Measurements from ENCODE around the gene HIPK3. TPM values are rescaled to one million over a fixed set of nuclear protein-coding genes. Genes with fewer than 3 reads are reported as not detected.

Gene HIPK3
- total RNA-seq, 1 donor from 2014 or later = 78.5 TPM

DNA sequence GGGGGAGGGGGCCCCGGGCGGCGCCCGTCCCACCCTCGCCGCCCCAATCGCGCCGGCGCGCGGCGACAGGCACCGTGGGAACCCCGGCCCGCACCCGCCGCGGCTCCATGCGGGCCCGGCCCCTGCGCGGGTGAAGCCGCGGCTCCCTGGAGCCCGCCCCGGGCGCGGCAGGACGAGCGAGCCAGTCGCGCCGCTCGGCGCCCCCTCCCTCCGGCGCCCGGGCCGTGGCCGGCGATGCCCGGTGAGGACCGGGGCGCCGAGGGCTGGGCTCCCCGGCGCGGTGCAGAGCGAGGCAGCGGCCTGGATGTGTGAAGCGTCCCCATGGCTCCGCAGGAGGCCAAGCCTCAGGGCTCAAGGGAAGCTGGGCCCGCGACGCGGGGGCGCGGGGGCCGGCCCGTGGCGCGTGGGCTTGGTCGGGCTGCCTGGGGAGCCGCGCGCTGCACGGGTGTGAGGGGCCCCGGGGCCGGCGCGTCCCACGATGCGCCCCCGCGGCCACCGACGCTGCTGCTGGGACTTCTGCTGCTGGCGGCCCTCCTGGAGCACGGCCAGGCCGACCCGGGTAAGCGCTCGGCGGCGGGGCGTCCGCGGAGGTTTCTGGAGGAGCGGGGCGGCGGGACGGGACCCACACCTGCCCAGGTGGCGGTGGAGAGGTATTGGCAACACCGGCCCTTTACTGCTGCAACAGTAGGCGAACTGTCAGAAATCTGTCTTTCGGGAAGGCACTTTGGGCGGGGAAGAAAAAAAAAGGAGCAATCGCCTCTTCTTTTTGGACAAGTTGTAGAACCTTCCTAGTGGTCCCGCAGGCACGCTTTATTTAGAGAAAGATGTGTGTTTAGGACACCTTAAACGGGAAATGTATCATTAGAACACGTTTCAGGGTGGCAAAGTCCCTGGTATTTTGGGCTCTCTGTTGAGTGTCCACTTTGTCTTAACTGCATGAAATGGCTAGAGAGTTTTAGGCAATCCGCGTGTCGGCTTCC is 119.4 kb downstream of the HIPK3 start:
- Histone ChIP-seq H3K4me3 (ENCODE audit: insufficient read depth, low read depth, low read length) (peak overlapping the region; percentile 86), H3K9me3 (ENCODE audit: insufficient read depth, low read depth, low read length) (no peaks in the 10 kb centered on the region), H3K79me2 (ENCODE audit: insufficient read depth, low read length) (peaks cover 65% of the 10 kb centered on the region), H3K4me1 (ENCODE audit: insufficient read depth, low read length) (peaks cover 50% of the 10 kb centered on the region), H3K36me3 (ENCODE audit: insufficient read depth, low read length) (no peaks in the 10 kb centered on the region), H4K20me1 (ENCODE audit: insufficient read depth, low read length) (peaks cover 37% of the 10 kb centered on the region), H3K27ac (ENCODE audit: low read depth, low read length) (peak overlapping the region; percentile 13), H2AFZ (ENCODE audit: low read depth, low read length) (peak overlapping the region; percentile 74), H3K4me2 (ENCODE audit: low read length) (peak overlapping the region; percentile 94), H3K27me3 (ENCODE audit: insufficient read depth, low read length) (no peaks in the 10 kb centered on the region), H3K9ac (ENCODE audit: low read length) (peak overlapping the region; percentile 81)
- Mint-ChIP-seq H3K27me3 (ENCODE audit: low read depth, unreplicated experiment) (no peaks in the 10 kb centered on the region), H3K4me1 (ENCODE audit: low read depth, unreplicated experiment) (peaks cover 25% of the 10 kb centered on the region), H3K9me3 (ENCODE audit: unreplicated experiment) (no peaks in the 10 kb centered on the region), H3K36me3 (ENCODE audit: low read depth, unreplicated experiment) (no peaks in the 10 kb centered on the region), H3K4me3 (ENCODE audit: unreplicated experiment) (peak overlapping the region; percentile 84), H3K27ac (ENCODE audit: unreplicated experiment) (peak overlapping the region; percentile 29)
- FAIRE-seq (no peak), DNase-seq (ENCODE audit: low read depth) (peak; percentile 8)
- TF ChIP-seq, protein P1, sequence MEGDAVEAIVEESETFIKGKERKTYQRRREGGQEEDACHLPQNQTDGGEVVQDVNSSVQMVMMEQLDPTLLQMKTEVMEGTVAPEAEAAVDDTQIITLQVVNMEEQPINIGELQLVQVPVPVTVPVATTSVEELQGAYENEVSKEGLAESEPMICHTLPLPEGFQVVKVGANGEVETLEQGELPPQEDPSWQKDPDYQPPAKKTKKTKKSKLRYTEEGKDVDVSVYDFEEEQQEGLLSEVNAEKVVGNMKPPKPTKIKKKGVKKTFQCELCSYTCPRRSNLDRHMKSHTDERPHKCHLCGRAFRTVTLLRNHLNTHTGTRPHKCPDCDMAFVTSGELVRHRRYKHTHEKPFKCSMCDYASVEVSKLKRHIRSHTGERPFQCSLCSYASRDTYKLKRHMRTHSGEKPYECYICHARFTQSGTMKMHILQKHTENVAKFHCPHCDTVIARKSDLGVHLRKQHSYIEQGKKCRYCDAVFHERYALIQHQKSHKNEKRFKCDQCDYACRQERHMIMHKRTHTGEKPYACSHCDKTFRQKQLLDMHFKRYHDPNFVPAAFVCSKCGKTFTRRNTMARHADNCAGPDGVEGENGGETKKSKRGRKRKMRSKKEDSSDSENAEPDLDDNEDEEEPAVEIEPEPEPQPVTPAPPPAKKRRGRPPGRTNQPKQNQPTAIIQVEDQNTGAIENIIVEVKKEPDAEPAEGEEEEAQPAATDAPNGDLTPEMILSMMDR (IDR thresholded peaks at IDR 0.05; ENCODE audit: insufficient read depth, low read depth, low read length) = no peak
- no peak for TF ChIP-seq EZH2 (IDR thresholded peaks at IDR 0.05; ENCODE audit: insufficient read depth, low read length)

DNA sequence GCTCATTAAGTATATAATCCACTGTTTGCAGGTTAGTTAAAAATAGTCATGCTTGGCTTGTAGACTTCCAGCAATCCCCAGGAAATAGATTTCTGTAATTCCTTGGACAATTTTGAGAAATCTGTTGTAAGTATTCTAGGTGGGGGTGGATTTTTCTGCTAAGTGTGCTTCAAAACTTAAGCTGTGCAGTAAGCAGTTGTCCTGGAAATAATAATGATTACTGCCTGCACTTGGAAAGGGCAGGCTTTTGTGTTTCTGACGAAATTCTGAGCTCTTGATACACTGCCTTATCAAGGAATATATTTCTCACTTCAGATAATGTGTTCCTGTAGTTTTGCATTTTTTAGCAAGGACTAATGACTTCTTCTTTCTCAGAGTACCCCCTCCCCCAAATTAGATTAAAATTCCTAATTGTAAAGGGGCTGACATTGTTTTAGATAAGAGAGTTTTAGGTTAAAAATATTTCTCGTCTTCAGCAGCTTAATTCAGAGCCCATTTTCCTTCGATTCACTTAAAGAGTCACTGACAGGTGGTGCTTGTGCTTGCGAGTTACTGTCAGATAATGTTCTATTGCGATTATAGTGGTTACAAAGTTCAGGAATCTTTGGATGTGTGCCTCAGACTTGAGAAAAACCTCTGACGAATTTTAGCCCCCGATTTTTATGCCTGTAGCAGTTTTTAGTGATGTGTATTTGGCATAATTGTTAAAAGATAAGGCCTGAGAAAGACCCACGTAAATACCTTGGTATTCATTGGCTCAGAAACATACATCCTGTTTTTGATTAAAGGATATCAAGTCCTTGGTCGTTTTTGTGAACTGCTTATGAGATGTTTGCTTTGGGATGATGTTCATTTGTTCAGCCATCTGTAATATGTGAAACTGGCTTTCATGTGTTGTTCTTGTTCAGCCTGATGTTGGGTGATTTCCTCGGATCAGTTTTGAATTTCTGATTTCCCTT is 120.5 kb downstream of the HIPK3 start:
- Mint-ChIP-seq H3K4me1 (ENCODE audit: low read depth, unreplicated experiment) (peaks cover 18% of the 10 kb centered on the region), H3K27ac (ENCODE audit: unreplicated experiment) (no peak overlapping the region), H3K36me3 (ENCODE audit: low read depth, unreplicated experiment) (no peaks in the 10 kb centered on the region), H3K4me3 (ENCODE audit: unreplicated experiment) (peak overlapping the region; percentile 84), H3K9me3 (ENCODE audit: unreplicated experiment) (no peaks in the 10 kb centered on the region), H3K27me3 (ENCODE audit: low read depth, unreplicated experiment) (no peaks in the 10 kb centered on the region)
- peaks cover 44% of the 10 kb centered on the region for H3K4me1 ChIP-seq (ENCODE audit: insufficient read depth, low read length)
- TF ChIP-seq EZH2 (IDR thresholded peaks at IDR 0.05; ENCODE audit: insufficient read depth, low read length) = no peak
- TF ChIP-seq, protein P1 (IDR thresholded peaks at IDR 0.05; ENCODE audit: insufficient read depth, low read depth, low read length) = no peak
- DNase-seq (ENCODE audit: low read depth) (peak; percentile 29), FAIRE-seq (no peak)
- peaks cover 76% of the 10 kb centered on the region for H3K79me2 ChIP-seq (ENCODE audit: insufficient read depth, low read length)
- no peaks in the 10 kb centered on the region for H3K27me3 ChIP-seq (ENCODE audit: insufficient read depth, low read length)
- H3K36me3 ChIP-seq (ENCODE audit: insufficient read depth, low read length) = no peaks in the 10 kb centered on the region
- H3K27ac ChIP-seq (ENCODE audit: low read depth, low read length) = peak overlapping the region; percentile 18
- peak overlapping the region; percentile 86 for H3K4me3 ChIP-seq (ENCODE audit: insufficient read depth, low read depth, low read length)
- no peaks in the 10 kb centered on the region for H3K9me3 ChIP-seq (ENCODE audit: insufficient read depth, low read depth, low read length)
- H2AFZ ChIP-seq (ENCODE audit: low read depth, low read length) = peak overlapping the region; percentile 62
- H3K4me2 ChIP-seq (ENCODE audit: low read length) = peak overlapping the region; percentile 94
- H3K9ac ChIP-seq (ENCODE audit: low read length) = peak overlapping the region; percentile 81
- peaks cover 44% of the 10 kb centered on the region for H4K20me1 ChIP-seq (ENCODE audit: insufficient read depth, low read length)
